Left lung (tissue), 10 donors: ENCODE measurements around the gene ME1. TPM values are rescaled to one million over a fixed set of nuclear protein-coding genes. Genes with fewer than 3 reads are reported as not detected.
"Not testable (repeated sequence)": the region's sequence is repeated elsewhere in the genome, so short reads cannot be mapped to it uniquely, and the experiment has no call there.

Experiments used
- ATAC-seq: fragments of 200-7000 bp; cut with Tn5 transposase; one replicate; pipeline ENCODE4 v1.9.1; 2020; ENCODE audit warnings: moderate library complexity
- DNase-seq, 4 donors: peaks; one replicate each; pipeline ENCODE4 v3.0.0-alpha.2; 2013 to 2020
- H3K27ac ChIP-seq, 2 donors: fragments of 200-600 bp; sonication (generic) in 1 of 2; one replicate each; pipeline versions ENCODE4 v1.5.0 to v1.8.0; 2020 to 2021
- H3K27me3 ChIP-seq, 2 donors: fragments of 200-600 bp; sonication (generic) in 1 of 2; one replicate each; pipeline versions ENCODE4 v1.5.0 to v1.8.0; 2020 to 2021
- H3K36me3 ChIP-seq, 2 donors: fragments of 200-600 bp; sonication (generic) in 1 of 2; one replicate each; pipeline versions ENCODE4 v1.5.0 to v1.8.0; 2020 to 2021
- H3K4me1 ChIP-seq, 2 donors: fragments of 200-600 bp; one replicate each; pipeline ENCODE4 v1.8.0; 2021
- H3K4me3 ChIP-seq, 2 donors: fragments of 200-600 bp; sonication (generic) in 1 of 2; one replicate each; pipeline versions ENCODE4 v1.5.0 to v1.8.0; 2020 to 2021; ENCODE audit warnings: mild to moderate bottlenecking in 1 of 2
- H3K9me3 ChIP-seq, 2 donors: fragments of 200-600 bp; sonication (generic) in 1 of 2; one replicate each; pipeline versions ENCODE4 v1.5.0 to v1.8.0; 2020 to 2021
- CTCF ChIP-seq, 2 donors: fragments of 200-600 bp; sonication (generic) in 1 of 2; IDR thresholded peaks; one replicate each; pipeline versions ENCODE4 v1.5.0 to v1.8.0; 2021; ENCODE audit warnings: antibody characterized with exemption in 2 of 2
- intact Hi-C, 2 donors: fragments of 100-400 bp; cut with DNase I; formaldehyde crosslinking; loops; one replicate each; pipeline versions ENCODE4 v1.11.2 to v1.14.2; 2022
- polyA plus RNA-seq, 6 donors: library from polyadenylated mRNA; unstranded; fragments of 120-200 nt; gene quantifications; one replicate each; pipeline ENCODE4 v1.2.1, GENCODE V29; 2013; ENCODE audit not compliant: insufficient read length in 6 of 6
- total RNA-seq, 2 donors: library from RNA; stranded (reverse); fragmentation: NEBNext Ultra II Directional; extraction: Animal tissue kit (Norgen Biotek cat#: 25700); gene quantifications; one replicate each; pipeline ENCODE4 v1.2.1, GENCODE V29; 2021
- donor health status: DM: no; HTN: yes; CAD: no.
- donor health status: DM: no; HTN: no; CAD: no.

Gene ME1
- total and polyA plus RNA-seq, 8 donors, result 8.9 to 30.7 (median 12.8) TPM

- Histone ChIP-seq H3K4me1 (no peaks in the 10 kb centered on the region), H3K4me3 (no peak overlapping the region), H3K9me3 (no peaks in the 10 kb centered on the region), H3K27ac (no peak overlapping the region), H3K36me3 (no peaks in the 10 kb centered on the region), H3K27me3 (no peaks in the 10 kb centered on the region)
- intact Hi-C loops, result no loop called here
- ATAC-seq (peak; percentile 26), DNase-seq (no peak)
- no peak for TF ChIP-seq CTCF (IDR thresholded peaks at IDR 0.05)
Measured at GRCh38 chr6:83459663-83460062, 28.8 kb upstream of the ME1 start.

GRCh38 chr6:83450015-83450414 is 19.2 kb upstream of the ME1 start:
- H3K27ac ChIP-seq, H3K27me3 ChIP-seq, H3K36me3 ChIP-seq, H3K4me3 ChIP-seq, H3K9me3 ChIP-seq, H3K4me1 ChIP-seq, intact Hi-C loops, ATAC-seq: not testable (repeated sequence)
- DNase-seq, result peak in 1 of 4 donors; percentile 47

GRCh38 chr6:83444086-83444699 is 13.3 kb upstream of the ME1 start:
- H3K9me3 ChIP-seq, ATAC-seq, H3K4me1 ChIP-seq, H3K4me3 ChIP-seq, DNase-seq, H3K36me3 ChIP-seq, intact Hi-C loops, H3K27ac ChIP-seq, H3K27me3 ChIP-seq: not testable (repeated sequence)

- H3K4me3 ChIP-seq, result no peak overlapping the region
- no peaks in the 10 kb centered on the region for H3K9me3 ChIP-seq
- H3K4me1 ChIP-seq, result peaks cover 0 to 4% of the 10 kb centered on the region in 2 donors
- no peaks in the 10 kb centered on the region for H3K36me3 ChIP-seq
- ATAC-seq (no peak), DNase-seq (no peak)
- no peak overlapping the region for H3K27ac ChIP-seq
- intact Hi-C loops, result no loop called here
- TF ChIP-seq CTCF (IDR thresholded peaks at IDR 0.05), result no peak
- H3K27me3 ChIP-seq, result no peaks in the 10 kb centered on the region
Measured at GRCh38 chr6:83443516-83443915, 12.7 kb upstream of the ME1 start.

GRCh38 chr6:83442752-83443151 is 11.9 kb upstream of the ME1 start:
- no peaks in the 10 kb centered on the region for H3K27me3 ChIP-seq
- ATAC-seq (peak; percentile 49), DNase-seq (no peak)
- TF ChIP-seq CTCF (IDR thresholded peaks at IDR 0.05), result no peak
- H3K27ac ChIP-seq, result peak overlapping the region in 1 of 2 donors; percentile 13
- peaks cover 0 to 4% of the 10 kb centered on the region in 2 donors for H3K4me1 ChIP-seq
- no peaks in the 10 kb centered on the region for H3K9me3 ChIP-seq
- H3K4me3 ChIP-seq, result no peak overlapping the region
- H3K36me3 ChIP-seq, result no peaks in the 10 kb centered on the region
- intact Hi-C loops, result no loop called here

- no peak for TF ChIP-seq CTCF (IDR thresholded peaks at IDR 0.05)
- Histone ChIP-seq H3K4me3 (no peak overlapping the region), H3K27ac (no peak overlapping the region), H3K36me3 (no peaks in the 10 kb centered on the region), H3K27me3 (no peaks in the 10 kb centered on the region), H3K9me3 (no peaks in the 10 kb centered on the region), H3K4me1 (peaks cover 0 to 8% of the 10 kb centered on the region in 2 donors)
- DNase-seq, result no peak
- intact Hi-C loops, result no loop called here
- no peak for ATAC-seq
Measured at GRCh38 chr6:83439201-83439600, 8.3 kb upstream of the ME1 start.
